Right ventricle myocardium superior (tissue), 1 donor: Measurements from ENCODE around the gene CFAP299. TPM values are rescaled to one million over a fixed set of nuclear protein-coding genes. Genes with fewer than 3 reads are reported as not detected.
A peak's percentile ranks its signal among the peaks of the same experiment; 100 is the strongest.
"Not testable (repeated sequence)": the region's sequence is repeated elsewhere in the genome, so short reads cannot be mapped to it uniquely, and the experiment has no call there.

Experiments used
- ATAC-seq: fragments of 200-7000 bp; cut with Tn5 transposase; one replicate; pipeline ENCODE4 v1.9.1; 2020; ENCODE audit warnings: mild to moderate bottlenecking; ENCODE audit not compliant: poor library complexity
- DNase-seq: peaks from one replicate; pipeline ENCODE4 v3.0.0-alpha.2; 2020
- intact Hi-C: fragments of 100-400 bp; cut with DNase I; formaldehyde crosslinking; loops from one replicate; pipeline ENCODE4 v1.11.2; 2022
- long read RNA-seq: library from polyadenylated mRNA; unstranded; transcript quantifications from one replicate; pipeline ENCODE4 v2.0.0, GENCODE V29; 2021
- total RNA-seq: library from RNA; stranded (reverse); fragmentation: NEBNext Ultra II Directional; extraction: Animal tissue kit (Norgen Biotek cat#: 25700); gene quantifications from one replicate; pipeline ENCODE4 v1.2.1, GENCODE V29; 2021
- donor health status: DM: no; HTN: yes; CAD: no; lungs with severe emphysema.

Gene CFAP299
- total RNA-seq: not detected
- long read RNA-seq: 0 reads

DNA sequence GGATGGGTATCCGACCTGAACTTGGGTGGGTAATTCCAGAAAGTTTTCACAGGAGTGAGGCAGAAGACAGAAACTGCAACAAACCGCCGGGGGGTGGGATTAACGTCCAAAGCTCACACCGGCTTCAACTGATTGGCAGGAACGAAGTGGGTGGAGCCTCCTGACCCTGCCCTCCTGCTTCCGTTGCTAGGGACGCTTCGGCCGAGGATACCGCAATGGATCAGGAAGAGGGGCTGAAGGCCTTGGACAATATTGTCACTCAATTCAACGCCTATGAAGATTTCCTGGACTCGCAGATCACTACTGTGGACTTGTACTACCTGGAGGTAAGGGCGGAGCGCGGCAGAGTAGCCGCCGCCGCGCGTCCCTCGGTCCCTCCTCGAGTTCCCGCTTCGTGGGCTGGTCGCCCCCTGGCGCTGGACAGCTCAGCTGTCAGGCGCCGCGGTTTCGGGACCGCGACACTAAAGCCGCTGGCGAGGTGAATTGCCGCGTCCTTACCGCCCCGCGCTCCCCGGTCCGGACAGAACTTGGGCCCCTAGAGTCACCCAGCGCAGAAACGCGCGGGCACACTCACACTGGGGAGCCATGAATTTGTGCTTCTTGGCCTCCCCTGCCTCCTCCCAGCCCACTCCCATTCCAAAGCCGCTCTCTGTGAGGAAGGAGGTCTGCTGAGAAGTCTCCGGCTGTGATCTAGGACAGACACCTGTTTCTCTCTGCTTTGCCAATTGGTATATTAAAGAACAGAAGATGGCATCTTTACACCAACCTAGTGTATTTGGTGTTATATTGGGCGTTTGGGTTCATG, at the start of gene CFAP299:
TSS of gene CFAP299 (plus strand) at position 177 of the 805 bp plus-strand sequence.
- ATAC-seq (peak; percentile 99), DNase-seq (peak; percentile 91)
- intact Hi-C loops: loop anchor here (10.0 kb wide), 1 partner anchor 1381 kb away; no protein-coding TSS in a partner anchor

DNA sequence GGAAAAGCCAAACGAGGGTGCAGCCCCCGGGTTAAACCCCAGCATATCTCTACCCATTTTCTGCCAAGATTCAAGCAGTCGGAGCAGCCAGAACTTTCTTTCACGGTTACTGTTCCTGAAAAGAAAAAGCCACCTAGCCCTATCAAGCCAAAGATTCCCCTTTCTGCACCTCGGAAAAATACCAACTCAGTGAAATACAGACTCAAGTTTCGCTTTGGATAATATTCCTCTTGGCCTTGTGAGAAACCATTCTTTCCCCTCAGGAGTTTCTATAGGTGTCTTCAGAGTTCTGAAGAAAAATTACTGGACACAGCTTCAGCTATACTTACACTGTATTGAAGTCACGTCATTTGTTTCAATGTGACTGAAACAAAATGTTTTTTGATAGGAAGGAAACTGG, 49.1 kb upstream of the CFAP299 start:
- intact Hi-C loops: no loop called here
- no peak for ATAC-seq

DNA sequence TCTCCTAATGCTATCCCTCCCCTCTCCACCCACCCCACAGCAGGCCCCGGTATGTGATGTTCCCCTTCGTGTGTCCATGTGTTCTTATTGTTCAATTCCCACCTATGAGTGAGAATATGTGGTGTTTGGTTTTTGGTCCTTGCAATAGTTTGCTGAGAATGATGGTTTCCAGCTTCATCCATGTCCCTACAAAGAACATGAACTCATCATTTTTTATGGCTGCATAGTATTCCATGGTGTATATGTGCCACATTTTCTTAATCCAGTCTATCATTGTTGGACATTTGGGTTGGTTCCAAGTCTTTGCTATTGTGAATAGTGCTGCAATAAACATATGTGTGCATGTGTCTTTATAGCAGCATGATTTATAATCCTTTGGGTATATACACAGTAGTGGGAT, 44.9 kb upstream of the CFAP299 start:
- ATAC-seq, DNase-seq, intact Hi-C loops: not testable (repeated sequence)

More for the DNA sequence above, 49.1 kb upstream of the CFAP299 start:
- DNase-seq: no peak

DNA sequence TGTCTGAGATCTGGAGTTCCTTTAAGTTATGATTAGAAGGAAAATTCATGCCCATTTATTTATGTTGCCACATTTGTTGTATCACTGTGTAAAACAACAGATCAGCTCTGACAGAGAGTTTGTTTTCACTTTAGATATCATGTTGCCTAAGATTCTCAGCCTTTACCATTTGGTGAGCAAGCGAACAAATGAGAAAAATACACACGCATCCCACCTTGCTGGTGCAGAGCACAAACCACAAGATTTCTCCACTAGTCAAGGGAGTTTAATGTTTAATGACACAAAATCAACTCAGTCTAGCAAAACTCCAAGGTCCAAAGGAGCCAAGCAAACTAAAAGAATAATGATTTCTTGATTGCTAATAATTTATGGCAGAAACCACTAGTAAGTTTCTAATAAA, 41.3 kb upstream of the CFAP299 start:
- ATAC-seq: no peak
- intact Hi-C loops: no loop called here
- no peak for DNase-seq

DNA sequence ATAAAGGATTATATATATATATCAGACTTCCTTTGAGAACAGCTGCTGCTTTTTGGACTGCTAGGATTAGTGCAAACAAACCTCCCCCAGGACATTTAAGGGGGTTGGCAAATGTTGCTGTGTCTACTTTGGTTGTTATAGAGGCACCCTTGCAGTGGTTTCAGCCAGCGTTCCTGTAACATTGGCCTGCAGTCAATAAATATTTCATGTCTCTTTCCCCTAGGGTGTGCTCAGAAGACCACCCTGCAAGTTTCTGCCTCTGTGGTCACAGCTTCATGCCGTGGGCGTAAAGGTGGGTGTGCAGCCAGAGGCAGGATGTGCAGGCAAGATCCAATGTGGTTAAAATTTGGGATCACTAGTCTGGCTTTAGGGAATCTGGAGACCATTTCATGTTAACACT, 40.2 kb upstream of the CFAP299 start:
- ATAC-seq (no peak), DNase-seq (no peak)
- intact Hi-C loops: no loop called here

DNA sequence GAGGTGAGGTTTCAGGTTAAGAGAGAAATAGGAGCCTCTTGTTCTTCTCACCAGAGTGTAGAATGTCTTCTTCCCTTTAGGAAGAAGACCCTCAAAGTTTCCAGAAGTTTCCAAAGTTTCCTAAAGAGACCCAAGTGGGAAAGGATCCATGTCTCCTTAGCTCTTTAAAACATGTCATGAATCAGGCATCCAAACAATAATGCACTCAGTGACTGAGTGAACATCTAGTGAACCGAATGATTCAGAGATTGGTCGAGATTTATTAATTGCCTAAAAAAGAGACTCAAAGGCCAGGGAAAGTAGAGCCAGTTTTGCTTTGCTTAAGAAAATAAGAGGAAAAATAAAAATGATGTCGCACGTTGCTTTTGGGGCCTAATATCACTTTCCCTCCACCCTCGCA, 39.7 kb upstream of the CFAP299 start:
- ATAC-seq (no peak), DNase-seq (no peak)
- intact Hi-C loops: no loop called here

DNA sequence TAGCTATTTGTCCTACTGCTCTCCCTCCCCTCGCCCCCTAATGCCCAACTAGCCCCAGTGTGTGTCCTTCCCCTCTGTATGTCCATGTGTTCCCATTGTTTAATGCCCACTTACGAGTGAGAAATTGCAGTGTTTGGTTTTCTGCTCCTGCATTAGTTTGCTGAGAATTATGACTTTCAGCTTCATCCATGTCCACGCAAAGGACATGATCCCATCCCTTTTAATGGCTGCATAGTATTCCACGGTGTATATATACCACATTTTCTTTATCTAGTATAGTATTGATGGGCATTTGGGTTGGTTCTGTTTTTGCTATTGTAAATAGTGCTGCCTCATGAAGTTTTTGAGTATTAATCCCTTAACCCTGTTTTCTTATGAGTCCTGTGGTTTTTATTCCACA, 33.6 kb upstream of the CFAP299 start:
- intact Hi-C loops: no loop called here
- no peak for ATAC-seq
- no peak for DNase-seq

DNA sequence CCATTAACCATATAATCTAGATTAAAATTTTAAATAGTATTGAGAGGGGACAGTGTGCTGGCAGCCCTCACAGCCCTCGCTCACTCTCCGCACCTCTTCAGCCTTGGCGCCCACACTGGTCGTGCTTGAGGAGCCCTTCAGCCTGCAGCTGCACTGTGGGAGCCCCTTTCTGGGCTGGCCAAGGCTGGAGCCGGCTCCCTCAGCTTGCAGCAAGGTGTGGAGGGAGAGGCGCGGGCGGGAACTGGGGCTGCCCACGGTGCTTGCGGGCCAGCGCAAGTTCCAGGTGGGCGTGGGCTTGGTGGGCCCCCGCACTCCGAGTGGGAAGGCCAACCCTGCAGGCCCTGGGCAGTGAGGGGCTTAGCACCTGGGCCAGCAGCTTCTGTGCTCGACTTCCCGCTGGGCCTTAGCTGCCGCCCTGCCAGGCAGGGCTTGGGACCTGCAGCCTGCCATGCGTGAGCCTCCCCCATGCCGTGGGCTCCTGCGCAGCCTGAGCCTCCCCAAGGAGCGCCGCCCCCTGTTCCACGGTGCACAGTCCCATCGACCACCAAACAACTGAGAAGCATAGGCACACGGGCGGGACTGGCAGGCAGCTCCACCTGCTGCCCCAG, 32.8 kb upstream of the CFAP299 start:
- DNase-seq (no peak), ATAC-seq (no peak)
- intact Hi-C loops: no loop called here

DNA sequence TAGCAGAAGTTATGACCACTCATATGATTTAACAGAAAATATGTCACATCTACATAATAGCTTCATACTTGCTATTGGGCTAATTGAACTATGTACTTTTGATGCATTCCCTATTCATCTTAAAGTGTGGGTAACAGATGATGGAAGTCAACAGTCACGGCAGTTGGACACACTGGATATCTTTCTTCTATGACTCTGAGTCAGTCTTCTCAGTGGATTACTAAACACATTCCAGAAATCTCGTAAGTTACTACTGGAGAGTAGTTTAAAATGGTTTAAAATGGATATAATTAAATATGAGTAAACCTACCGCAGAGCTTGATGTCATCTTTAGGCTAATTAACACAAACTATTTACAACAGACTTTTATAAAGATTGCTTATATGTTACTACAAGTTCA, 30.1 kb upstream of the CFAP299 start:
- intact Hi-C loops: no loop called here
- no peak for ATAC-seq

DNA sequence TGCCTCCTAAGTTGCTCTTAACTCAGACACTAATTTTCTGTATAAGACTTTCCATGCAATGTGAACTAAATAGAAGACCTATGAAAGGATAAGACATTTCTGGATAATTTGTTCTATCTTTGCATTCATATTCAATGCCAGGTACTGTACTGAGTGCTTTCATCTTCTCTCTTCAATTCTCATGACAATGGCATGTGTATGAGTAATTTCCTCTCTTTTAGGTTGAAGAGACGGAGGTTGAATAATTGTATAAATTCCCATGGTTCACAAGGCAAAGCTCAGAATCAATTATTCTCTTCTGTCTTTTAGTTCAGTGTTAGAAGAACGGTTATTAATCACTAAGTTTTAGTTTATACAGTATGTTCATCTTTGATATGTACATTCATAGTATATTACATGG, 29.3 kb upstream of the CFAP299 start:
- DNase-seq (no peak), ATAC-seq (no peak)
- intact Hi-C loops: no loop called here

More for the DNA sequence above, 30.1 kb upstream of the CFAP299 start:
- DNase-seq: no peak

DNA sequence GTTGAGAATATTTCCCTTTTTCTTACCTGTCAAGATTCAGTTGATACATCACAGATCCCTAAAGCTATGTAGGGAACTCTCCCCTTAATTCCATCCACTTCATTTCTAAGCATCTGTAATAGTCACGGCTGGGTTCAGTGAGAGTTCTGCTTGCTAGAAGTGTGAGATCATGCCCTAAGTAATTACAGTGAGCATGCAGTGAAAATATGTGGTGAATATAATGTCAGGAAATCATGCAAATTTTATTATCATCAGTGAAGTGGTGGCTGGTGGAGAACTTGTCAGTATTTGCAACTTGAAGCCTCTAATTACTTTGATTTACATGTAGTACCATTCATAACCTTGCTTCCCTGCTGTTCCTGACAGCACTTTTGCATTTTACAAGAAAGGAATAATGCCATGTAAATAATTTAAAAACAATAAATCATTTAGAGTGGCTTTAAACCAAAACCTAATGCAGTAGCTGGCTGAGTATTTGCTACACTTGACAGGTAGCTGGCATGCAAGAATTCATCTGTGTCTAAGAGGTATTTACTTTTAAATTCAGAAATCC, 28.3 kb upstream of the CFAP299 start:
- ATAC-seq (no peak), DNase-seq (no peak)
- intact Hi-C loops: no loop called here

DNA sequence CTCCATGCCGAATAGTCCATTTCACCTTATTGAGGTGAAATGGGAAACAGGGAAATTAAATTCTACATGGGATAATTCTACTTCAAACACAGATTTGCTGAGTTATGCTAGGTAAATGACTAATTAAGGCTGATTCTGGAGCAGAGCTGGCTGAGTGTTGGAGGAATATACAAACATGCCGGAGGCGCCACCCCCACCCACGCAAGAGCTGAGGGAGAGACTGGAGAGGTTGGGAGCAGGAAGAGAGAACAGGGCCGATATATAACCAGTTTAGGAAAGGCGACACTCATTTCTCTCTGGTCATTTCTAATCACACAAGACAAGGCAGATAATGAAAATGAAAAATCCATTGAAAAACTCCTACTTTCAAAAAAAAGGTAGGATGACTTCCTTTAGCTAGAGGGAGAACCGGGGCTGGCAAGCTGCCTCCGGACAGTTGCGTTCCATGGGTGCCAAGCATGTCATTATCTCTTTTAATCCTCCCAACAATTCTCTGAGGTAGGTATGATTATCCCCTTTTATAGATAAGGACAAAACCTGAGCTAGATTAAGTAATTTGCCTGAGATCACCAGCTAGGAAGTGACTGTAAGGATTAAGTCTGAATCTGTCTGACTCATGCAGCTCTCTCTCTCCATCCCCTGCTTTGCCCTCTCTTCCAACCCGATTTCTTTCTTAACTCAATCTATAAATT, 27.6 kb upstream of the CFAP299 start:
- ATAC-seq (no peak), DNase-seq (no peak)
- intact Hi-C loops: no loop called here

DNA sequence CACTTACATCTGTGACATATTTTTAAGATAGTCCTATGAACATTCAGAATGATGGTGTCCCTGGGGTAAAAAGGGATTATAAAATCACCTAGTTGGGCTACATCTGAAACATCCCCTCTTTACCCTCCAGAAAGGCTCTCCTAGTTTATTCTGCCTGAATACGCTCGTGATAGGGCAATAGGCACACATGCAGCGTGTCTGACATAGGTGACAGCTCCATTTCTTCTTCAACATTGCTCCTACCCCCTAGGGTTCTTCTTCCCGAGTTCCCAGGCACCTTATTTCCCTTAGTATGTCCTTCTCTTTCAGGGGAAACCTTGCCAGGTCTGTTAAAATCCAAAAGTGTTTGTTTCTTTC, 27.1 kb upstream of the CFAP299 start:
- no peak for DNase-seq
- no peak for ATAC-seq
- intact Hi-C loops: no loop called here

DNA sequence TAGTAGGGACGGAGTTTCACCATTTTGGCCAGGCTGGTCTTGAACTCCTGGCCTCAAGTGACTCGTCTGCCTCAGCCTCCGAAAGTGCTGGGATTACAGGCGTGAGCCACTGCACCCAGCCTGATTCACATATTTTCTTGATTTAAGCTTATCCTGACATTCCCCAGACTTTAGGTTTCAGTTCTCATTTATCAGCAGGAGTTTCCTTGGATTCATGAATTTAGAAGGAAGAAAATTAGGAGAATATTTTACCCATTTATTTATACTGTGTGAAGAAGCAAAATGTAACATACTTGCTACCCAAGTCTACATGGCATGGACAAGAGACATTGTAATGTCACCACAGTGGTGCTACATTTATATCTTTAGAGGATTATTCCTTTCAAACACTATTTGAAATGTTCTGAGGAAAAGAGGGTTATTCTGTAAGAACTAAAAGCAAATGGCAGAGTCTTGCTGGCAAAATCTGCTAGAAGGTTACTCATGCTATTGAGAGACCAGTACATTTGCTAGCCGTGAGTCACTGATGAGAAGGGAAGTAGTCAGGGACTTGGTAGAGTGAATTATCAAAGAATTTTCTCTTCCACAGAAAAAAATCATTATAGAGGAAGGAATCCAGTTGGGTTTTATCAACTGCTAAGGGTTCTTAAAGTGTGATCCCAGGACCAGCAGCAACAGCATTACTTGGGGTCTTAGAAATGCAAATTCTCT, 26.1 kb upstream of the CFAP299 start:
- ATAC-seq (no peak), DNase-seq (no peak)
- intact Hi-C loops: no loop called here

DNA sequence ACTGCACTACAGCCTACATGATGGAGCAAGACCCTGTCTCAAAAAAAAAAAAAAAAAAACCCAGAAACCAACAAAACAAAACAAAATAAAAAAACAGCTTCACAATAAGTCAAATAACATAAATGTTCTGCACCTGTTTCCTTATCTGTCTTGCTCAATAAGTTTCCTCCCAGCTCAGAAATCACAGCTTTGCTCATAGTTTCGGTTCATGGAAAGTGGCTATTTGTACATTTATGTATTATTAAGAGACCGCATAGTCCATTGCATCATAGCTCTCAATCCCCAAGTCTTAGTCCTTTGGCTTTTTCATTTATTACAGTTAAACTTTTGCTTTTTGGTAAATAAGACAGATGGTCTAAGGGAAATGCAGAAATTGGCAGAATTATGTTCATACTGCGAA, 24.4 kb upstream of the CFAP299 start:
- no peak for DNase-seq
- intact Hi-C loops: no loop called here
- no peak for ATAC-seq

DNA sequence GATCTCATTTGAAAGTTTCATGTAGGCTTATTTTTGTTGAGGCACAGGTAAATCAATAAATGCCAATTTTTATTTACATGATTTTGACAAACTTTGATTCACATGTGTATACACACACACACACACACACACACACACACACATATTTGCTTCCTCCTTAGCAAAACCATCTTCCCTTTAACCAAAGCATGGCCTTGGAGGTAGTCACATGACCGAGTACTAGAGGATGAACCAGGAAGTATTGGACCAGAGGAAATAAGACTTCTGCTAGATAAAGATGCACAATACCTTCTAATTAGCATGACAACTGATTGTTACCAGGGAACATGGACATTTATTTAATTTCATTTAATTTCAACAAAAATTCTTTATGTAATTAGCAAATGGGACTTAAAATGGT, 23.4 kb upstream of the CFAP299 start:
- intact Hi-C loops: no loop called here
- ATAC-seq (no peak), DNase-seq (no peak)

DNA sequence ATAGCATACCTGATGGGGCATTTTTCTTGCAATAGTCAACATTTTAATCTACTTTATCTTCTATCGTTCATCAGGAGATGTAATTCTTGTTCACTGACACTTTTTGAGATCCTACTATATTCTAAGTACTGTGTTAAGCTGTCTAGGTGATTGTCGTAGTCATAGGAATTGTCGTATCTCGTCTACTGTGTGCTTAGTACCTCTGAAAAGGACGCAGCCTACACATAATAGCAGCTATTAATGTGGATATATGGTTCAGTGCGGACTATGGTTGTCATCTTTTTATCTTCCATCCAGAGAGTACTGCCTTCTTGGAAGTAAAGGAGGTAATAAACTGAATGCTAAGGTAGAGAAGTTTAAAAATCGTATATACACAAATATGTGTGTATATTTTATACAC, 21.9 kb upstream of the CFAP299 start:
- intact Hi-C loops: no loop called here
- DNase-seq (no peak), ATAC-seq (no peak)

DNA sequence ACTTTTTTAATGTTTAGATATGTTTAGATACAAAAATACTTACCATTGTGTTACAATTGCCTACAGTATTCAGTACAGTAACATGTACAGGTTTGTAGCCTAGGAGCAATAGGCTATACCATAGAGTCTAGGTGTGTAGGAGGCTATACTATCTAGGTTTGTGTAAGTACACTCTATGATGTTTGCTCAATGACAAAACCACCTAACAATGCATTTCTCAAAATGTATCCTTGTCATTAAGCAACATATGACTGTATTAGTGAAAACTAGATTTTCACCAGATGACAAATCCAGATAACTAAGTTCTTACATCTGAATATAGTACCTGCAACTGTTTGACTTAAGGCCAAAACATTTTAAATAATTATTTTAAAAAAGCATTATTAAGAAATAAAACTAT, 19.7 kb upstream of the CFAP299 start:
- DNase-seq, ATAC-seq, intact Hi-C loops: not testable (repeated sequence)

DNA sequence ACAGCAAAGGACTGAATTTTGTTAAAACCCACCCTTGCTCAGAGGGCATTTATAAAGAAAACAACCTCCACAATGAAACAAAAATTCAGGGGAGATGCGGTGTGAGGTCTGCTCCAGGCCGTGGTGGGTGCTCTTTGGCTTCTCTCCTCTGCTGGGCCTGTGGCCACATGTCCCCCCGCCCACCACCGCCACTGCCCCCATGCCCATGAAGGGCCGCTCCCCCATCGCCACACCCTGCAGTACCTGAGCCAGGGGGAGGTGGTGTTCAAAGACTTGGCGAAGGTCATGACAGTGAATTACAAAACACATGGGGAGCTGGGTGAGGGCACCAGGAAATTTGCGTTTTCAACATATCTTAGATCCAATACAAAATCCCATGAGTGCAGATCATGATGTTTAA, 14.2 kb upstream of the CFAP299 start:
- DNase-seq: no peak
- intact Hi-C loops: no loop called here
- ATAC-seq: no peak
